Panc1 (cell line): ENCODE data around the gene CENPE. TPM values are rescaled to one million over a fixed set of nuclear protein-coding genes. Genes with fewer than 3 reads are reported as not detected.

Experiments used
- ATAC-seq: fragments of 200-7000 bp; cut with Tn5 transposase; 2 replicates; pipeline ENCODE4 v1.9.1; 2020; ENCODE audit warnings: mild to moderate bottlenecking, moderate library complexity
- BruUV-seq: library from RNA; stranded (reverse); fragments of 400-500 nt; replicated peaks from 2 replicates; lab custom pipeline; 2021; lab: Mats Ljungman, UMichigan
- CTCF ChIA-PET: fragments of 300-600 bp; sonication (Branson Sonifier 250); formaldehyde crosslinking; loops from one replicate; lab custom pipeline; 2022; ENCODE audit warnings: antibody characterized with exemption; lab: Charles Lee
- POLR2A ChIA-PET: fragments of 300-600 bp; sonication (Branson Sonifier 250); formaldehyde crosslinking; loops from one replicate; lab custom pipeline; 2022; ENCODE audit warnings: antibody characterized with exemption; lab: Charles Lee
- DNase-seq: peaks from one replicate; pipeline ENCODE4 v3.0.0-alpha.2; 2010; ENCODE audit warnings: low read depth, low spot score
- H3K27ac ChIP-seq: 2 replicates; pipeline ENCODE4 v1.5.1; 2011; ENCODE audit warnings: mild to moderate bottlenecking, low read length, inconsistent platforms
- H3K27me3 ChIP-seq: fragments of 200-500 bp; sonication (Bioruptor generic); 2 replicates; pipeline ENCODE4 v1.6.0; 2014; ENCODE audit warnings: low read length, inconsistent platforms; ENCODE audit not compliant: control insufficient read depth, insufficient read depth
- H3K36me3 ChIP-seq: fragments of 200-500 bp; sonication (Bioruptor generic); 2 replicates; pipeline ENCODE4 v1.5.1; 2014; ENCODE audit warnings: inconsistent platforms, mild to moderate bottlenecking, low read length, moderate library complexity; ENCODE audit not compliant: control insufficient read depth, insufficient read depth
- H3K4me1 ChIP-seq: 2 replicates; pipeline ENCODE4 v1.5.1; 2011; ENCODE audit warnings: inconsistent platforms, mild to moderate bottlenecking, low read length, moderate library complexity; ENCODE audit not compliant: control insufficient read depth, insufficient read depth
- H3K4me3 ChIP-seq, 2 experiments: 2 replicates each; pipeline ENCODE4 v1.5.1; 2011 to 2012; ENCODE audit warnings: low read depth in 2 of 2, low read length in 2 of 2, mild to moderate bottlenecking in 2 of 2, inconsistent platforms in 1 of 2, moderate library complexity in 1 of 2
- H3K9me3 ChIP-seq: fragments of 200-500 bp; sonication (Bioruptor generic); 2 replicates; pipeline ENCODE4 v1.5.1; 2014; ENCODE audit warnings: low read depth, mild to moderate bottlenecking, inconsistent platforms, low read length, moderate library complexity; ENCODE audit not compliant: control insufficient read depth, insufficient read depth
- CTCF ChIP-seq: fragments of 450-650 bp; IDR thresholded peaks from 2 replicates; pipeline ENCODE4 v1.5.1; 2017; ENCODE audit warnings: mild to moderate bottlenecking
- POLR2AphosphoS5 ChIP-seq: IDR thresholded peaks from 2 replicates; pipeline ENCODE4 v1.6.1; 2012; ENCODE audit warnings: mild to moderate bottlenecking, low read depth, low read length, moderate library complexity
- SIN3A ChIP-seq: IDR thresholded peaks from 2 replicates; pipeline ENCODE4 v1.6.1; 2012; ENCODE audit warnings: low read depth, mild to moderate bottlenecking, low read length, moderate library complexity, borderline replicate concordance; ENCODE audit not compliant: insufficient read depth
- TCF7L2 ChIP-seq: IDR thresholded peaks from 2 replicates; pipeline ENCODE4 v1.6.1; 2011; ENCODE audit warnings: mild to moderate bottlenecking, low read depth, low read length, inconsistent platforms
- in situ Hi-C: cut with HindIII; loops from 2 replicates; pipeline ENCODE4 v1.10.0; 2016; ENCODE audit warnings: low sequenced_read_pairs, low pct_unique_long_range_greater_than_20kb
- intact Hi-C: fragments of 100-400 bp; cut with micrococcal nuclease; formaldehyde crosslinking; loops from one replicate; pipeline ENCODE4 v1.10.0; 2022; ENCODE audit not compliant: unreplicated experiment
- total RNA-seq: library from RNA; stranded (reverse); gene quantifications from one replicate; pipeline ENCODE4 v1.2.1, GENCODE V29; 2021; ENCODE audit not compliant: unreplicated experiment
- TF ChIP-seq, protein P1 (sequence below), 2 experiments: IDR thresholded peaks; 2 replicates each; pipeline ENCODE4 v1.6.1; 2011 to 2012; ENCODE audit warnings: low read depth in 2 of 2, control low read depth in 1 of 2, low read length in 1 of 2, mild to moderate bottlenecking in 1 of 2, moderate library complexity in 1 of 2; ENCODE audit not compliant: insufficient read depth in 1 of 2

Gene CENPE
- total RNA-seq, 1 experiment from 2014 or later: 25.2 TPM

- no peak for TF ChIP-seq SIN3A
- TF ChIP-seq, protein P1, sequence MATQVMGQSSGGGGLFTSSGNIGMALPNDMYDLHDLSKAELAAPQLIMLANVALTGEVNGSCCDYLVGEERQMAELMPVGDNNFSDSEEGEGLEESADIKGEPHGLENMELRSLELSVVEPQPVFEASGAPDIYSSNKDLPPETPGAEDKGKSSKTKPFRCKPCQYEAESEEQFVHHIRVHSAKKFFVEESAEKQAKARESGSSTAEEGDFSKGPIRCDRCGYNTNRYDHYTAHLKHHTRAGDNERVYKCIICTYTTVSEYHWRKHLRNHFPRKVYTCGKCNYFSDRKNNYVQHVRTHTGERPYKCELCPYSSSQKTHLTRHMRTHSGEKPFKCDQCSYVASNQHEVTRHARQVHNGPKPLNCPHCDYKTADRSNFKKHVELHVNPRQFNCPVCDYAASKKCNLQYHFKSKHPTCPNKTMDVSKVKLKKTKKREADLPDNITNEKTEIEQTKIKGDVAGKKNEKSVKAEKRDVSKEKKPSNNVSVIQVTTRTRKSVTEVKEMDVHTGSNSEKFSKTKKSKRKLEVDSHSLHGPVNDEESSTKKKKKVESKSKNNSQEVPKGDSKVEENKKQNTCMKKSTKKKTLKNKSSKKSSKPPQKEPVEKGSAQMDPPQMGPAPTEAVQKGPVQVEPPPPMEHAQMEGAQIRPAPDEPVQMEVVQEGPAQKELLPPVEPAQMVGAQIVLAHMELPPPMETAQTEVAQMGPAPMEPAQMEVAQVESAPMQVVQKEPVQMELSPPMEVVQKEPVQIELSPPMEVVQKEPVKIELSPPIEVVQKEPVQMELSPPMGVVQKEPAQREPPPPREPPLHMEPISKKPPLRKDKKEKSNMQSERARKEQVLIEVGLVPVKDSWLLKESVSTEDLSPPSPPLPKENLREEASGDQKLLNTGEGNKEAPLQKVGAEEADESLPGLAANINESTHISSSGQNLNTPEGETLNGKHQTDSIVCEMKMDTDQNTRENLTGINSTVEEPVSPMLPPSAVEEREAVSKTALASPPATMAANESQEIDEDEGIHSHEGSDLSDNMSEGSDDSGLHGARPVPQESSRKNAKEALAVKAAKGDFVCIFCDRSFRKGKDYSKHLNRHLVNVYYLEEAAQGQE (IDR thresholded peaks at IDR 0.05; ENCODE audit: insufficient read depth in 1 of 2, low read depth in 2 of 2, low read length in 1 of 2): no peak
- TF ChIP-seq CTCF: peak; percentile 65
- Histone ChIP-seq H3K27me3 (no peaks in the 10 kb centered on the region), H3K9me3 (no peaks in the 10 kb centered on the region), H3K4me3 (no peak overlapping the region), H3K36me3 (no peaks in the 10 kb centered on the region), H3K4me1 (no peaks in the 10 kb centered on the region), H3K27ac (no peak overlapping the region)
- intact Hi-C loops (loop anchor here (10.0 kb wide), 1 partner anchor 667 kb away; no protein-coding TSS in a partner anchor), in situ Hi-C loops (no loop called here)
- POLR2A ChIA-PET: interaction anchor here (0.6 kb wide), 1 partner anchor 11 kb away, joined by 3 read pairs; no protein-coding TSS in a partner anchor
- DNase-seq (no peak), ATAC-seq (peak; percentile 77; the same call in 1 of the 2 replicates)
- CTCF ChIA-PET: interaction anchor here (0.7 to 1.0 kb wide), 2 partner anchors 11 to 221 kb away, joined by 3 read pairs; no protein-coding TSS in a partner anchor
- BruUV-seq: no TSS peak
Measured at GRCh38 chr4:103091601-103092223, 106.4 kb downstream of the CENPE start.

DNA sequence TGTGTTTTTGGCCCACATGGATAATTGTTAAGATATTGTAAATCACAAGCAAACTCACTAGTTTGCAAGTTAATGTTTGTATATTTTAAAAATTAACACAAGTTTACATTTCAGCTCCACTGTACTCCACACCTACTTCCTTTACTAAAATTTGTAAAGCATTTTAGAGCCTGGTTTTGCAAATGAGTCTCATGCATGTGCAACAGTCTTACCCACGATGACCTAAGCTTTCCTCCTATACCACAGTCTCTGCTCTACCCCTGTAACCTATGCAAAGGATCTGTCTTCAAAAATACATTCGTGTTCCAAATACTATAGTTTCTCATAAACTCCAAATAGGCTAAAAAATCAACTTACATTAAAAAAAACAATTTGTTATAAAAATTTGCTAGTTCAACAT, 108.7 kb downstream of the CENPE start:
- no peak for DNase-seq
- in situ Hi-C loops (no loop called here), intact Hi-C loops (loop anchor here (5.0 to 10.0 kb wide), 2 partner anchors 37 to 275 kb away; no protein-coding TSS in a partner anchor)

More for the DNA sequence above, 108.7 kb downstream of the CENPE start:
- ChIA-PET CTCF (no interaction called here), POLR2A (no interaction called here)
- Histone ChIP-seq H3K4me3 (no peak overlapping the region), H3K36me3 (no peaks in the 10 kb centered on the region), H3K27ac (no peak overlapping the region), H3K9me3 (no peaks in the 10 kb centered on the region), H3K27me3 (no peaks in the 10 kb centered on the region), H3K4me1 (no peaks in the 10 kb centered on the region)
- no TSS peak for BruUV-seq
- no peak for ATAC-seq
- TF ChIP-seq TCF7L2 (no peak), CTCF (no peak), POLR2AphosphoS5 (no peak), SIN3A (no peak)
- TF ChIP-seq, protein P1 (IDR thresholded peaks at IDR 0.05; ENCODE audit: insufficient read depth in 1 of 2, low read depth in 2 of 2, low read length in 1 of 2): no peak
